Measurements from ENCODE around the gene MRPL30. TPM values are rescaled to one million over a fixed set of nuclear protein-coding genes. Genes with fewer than 3 reads are reported as not detected.

Gene MRPL30
- total and polyA plus RNA-seq, 12 donors = 16.8 to 51.5 (median 30.5) TPM

DNA sequence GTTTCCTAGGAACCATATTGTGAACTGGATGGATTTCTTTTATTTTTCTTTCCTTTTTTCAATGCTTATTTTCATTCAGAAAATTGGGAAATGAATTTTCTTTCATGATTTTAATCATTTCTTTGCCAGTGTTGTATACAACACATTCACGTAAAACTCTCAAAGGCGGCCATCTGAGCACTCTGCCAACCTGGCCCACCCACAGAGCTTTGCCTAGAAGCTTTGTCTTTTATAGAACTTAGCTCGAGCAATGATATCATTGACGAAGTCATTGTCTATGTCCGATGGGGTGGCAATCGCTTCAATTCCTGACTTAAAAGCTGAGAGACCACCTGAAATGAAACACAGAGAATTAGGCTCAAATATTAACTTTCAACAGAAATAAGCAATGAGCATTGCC, 61.2 kb downstream of the MRPL30 start:
- no peaks in the 10 kb centered on the region for H3K27me3 ChIP-seq
- no peak for TF ChIP-seq POLR2A (IDR thresholded peaks at IDR 0.05)
- TF ChIP-seq, protein P1, sequence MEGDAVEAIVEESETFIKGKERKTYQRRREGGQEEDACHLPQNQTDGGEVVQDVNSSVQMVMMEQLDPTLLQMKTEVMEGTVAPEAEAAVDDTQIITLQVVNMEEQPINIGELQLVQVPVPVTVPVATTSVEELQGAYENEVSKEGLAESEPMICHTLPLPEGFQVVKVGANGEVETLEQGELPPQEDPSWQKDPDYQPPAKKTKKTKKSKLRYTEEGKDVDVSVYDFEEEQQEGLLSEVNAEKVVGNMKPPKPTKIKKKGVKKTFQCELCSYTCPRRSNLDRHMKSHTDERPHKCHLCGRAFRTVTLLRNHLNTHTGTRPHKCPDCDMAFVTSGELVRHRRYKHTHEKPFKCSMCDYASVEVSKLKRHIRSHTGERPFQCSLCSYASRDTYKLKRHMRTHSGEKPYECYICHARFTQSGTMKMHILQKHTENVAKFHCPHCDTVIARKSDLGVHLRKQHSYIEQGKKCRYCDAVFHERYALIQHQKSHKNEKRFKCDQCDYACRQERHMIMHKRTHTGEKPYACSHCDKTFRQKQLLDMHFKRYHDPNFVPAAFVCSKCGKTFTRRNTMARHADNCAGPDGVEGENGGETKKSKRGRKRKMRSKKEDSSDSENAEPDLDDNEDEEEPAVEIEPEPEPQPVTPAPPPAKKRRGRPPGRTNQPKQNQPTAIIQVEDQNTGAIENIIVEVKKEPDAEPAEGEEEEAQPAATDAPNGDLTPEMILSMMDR (IDR thresholded peaks at IDR 0.05) = no peak
- H3K9me3 ChIP-seq (replicated peaks in 1 of 3) = no peaks in the 10 kb centered on the region
- no peak for DNase-seq
- no peak overlapping the region for H3K27ac ChIP-seq
- no peak overlapping the region for H3K4me3 ChIP-seq
- H3K4me1 ChIP-seq (replicated peaks in 1 of 2) = no peaks in the 10 kb centered on the region
- H3K36me3 ChIP-seq (replicated peaks in 1 of 2) = no peaks in the 10 kb centered on the region
- WGBS, 4 donors = 92 to 95% (median 93%) methylated on average over 6 of the region's 6 CpGs
- intact Hi-C loops (cut with DNase I) = no loop called here

Small RNA genes within 50 kb of the gene (small RNA-seq; reads per million reads assigned to genes)
- gene AC092587.1 = 0 reads per million in 2 donors

Other genes starting within 250 kb of the MRPL30 start
- gene CRACDL, start 245.0 kb upstream of the MRPL30 start, total RNA-seq = 1 to 10 TPM in 8 of 9 donors, under 1 TPM in 1; 0.33 to 3.4 (median 2.1) TPM
- gene CRACDL, start 245.0 kb upstream of the MRPL30 start, polyA plus RNA-seq = 1 to 10 TPM in 2 of 3 donors, under 1 TPM in 1; 0.88 to 2.6 (median 2.1) TPM
- gene C2orf15, start 39.5 kb upstream of the MRPL30 start, total RNA-seq = 1 to 10 TPM in 5 of 9 donors, under 1 TPM in 3, not detected in 1; 0.35 to 2.2 (median 1.2) TPM
- gene C2orf15, start 39.5 kb upstream of the MRPL30 start, polyA plus RNA-seq = 1 to 10 TPM in 1 of 3 donors, under 1 TPM in 2; 0.44 to 1.3 (median 0.88) TPM
- gene TSGA10, start 26.2 kb upstream of the MRPL30 start, total RNA-seq = 10 to 100 TPM in 1 of 9 donors, 1 to 10 TPM in 8; 2.3 to 24.1 (median 7.7) TPM
- 1 to 10 TPM; 3.0 to 5.0 (median 4.4) TPM for gene TSGA10, start 26.2 kb upstream of the MRPL30 start, polyA plus RNA-seq
- 10 to 100 TPM in 2 of 9 donors, 1 to 10 TPM in 7; 4.4 to 11.4 (median 8.6) TPM for gene LIPT1, start 26.2 kb upstream of the MRPL30 start, total RNA-seq
- 10 to 100 TPM; 12.6 to 14.7 (median 14.1) TPM for gene LIPT1, start 26.2 kb upstream of the MRPL30 start, polyA plus RNA-seq
- gene MITD1, start 126 bp upstream of the MRPL30 start, total RNA-seq = 10 to 100 TPM; 14.4 to 48.1 (median 24.2) TPM
- gene MITD1, start 126 bp upstream of the MRPL30 start, polyA plus RNA-seq = 10 to 100 TPM; 42.7 to 70.1 (median 51.1) TPM
- gene LYG2, start 74.5 kb downstream of the MRPL30 start, total RNA-seq = not detected
- gene LYG2, start 74.5 kb downstream of the MRPL30 start, polyA plus RNA-seq = not detected
- 1 to 10 TPM in 3 of 9 donors, under 1 TPM in 3, not detected in 3; 0.29 to 1.4 (median 1.0) TPM for gene LYG1, start 120.0 kb downstream of the MRPL30 start, total RNA-seq
- 10 to 100 TPM in 1 of 3 donors, 1 to 10 TPM in 1, under 1 TPM in 1; 0.57 to 10.8 (median 4.4) TPM for gene LYG1, start 120.0 kb downstream of the MRPL30 start, polyA plus RNA-seq
- 10 to 100 TPM; 13.2 to 54.5 (median 25.7) TPM for gene TXNDC9, start 155.1 kb downstream of the MRPL30 start, total RNA-seq
- 10 to 100 TPM; 10.5 to 43.9 (median 12.8) TPM for gene TXNDC9, start 155.1 kb downstream of the MRPL30 start, polyA plus RNA-seq
- gene EIF5B, start 156.2 kb downstream of the MRPL30 start, total RNA-seq = 10 to 100 TPM; 11.1 to 36.5 (median 23.6) TPM
- gene EIF5B, start 156.2 kb downstream of the MRPL30 start, polyA plus RNA-seq = 10 to 100 TPM; 40.7 to 71.3 (median 46.2) TPM

Data from adrenal gland (tissue), 12 donors.